GM18499 (cell line): ENCODE results near the gene KLK2.
"Not testable (repeated sequence)": the region's sequence is repeated elsewhere in the genome, so short reads cannot be mapped to it uniquely, and the experiment has no call there.

Experiments
- ATAC-seq: cut with Tn5 transposase; IDR thresholded peaks from one replicate; pipeline ENCODE4 v1.9.1; 2021; ENCODE audit warnings: moderate number of reproducible peaks; ENCODE audit not compliant: insufficient read depth, unreplicated experiment

Gene KLK2

GRCh38 chr19:50890422-50891252, 17.4 kb downstream of the KLK2 start:
- ATAC-seq, result no peak

GRCh38 chr19:50891253-50891625, 18.0 kb downstream of the KLK2 start:
- ATAC-seq, result no peak

GRCh38 chr19:50893047-50893736, 20.0 kb downstream of the KLK2 start:
- ATAC-seq, result no peak

- no peak for ATAC-seq
Observed at GRCh38 chr19:50894478-50895356, 21.5 kb downstream of the KLK2 start.

GRCh38 chr19:50896089-50896590, 22.9 kb downstream of the KLK2 start:
- not testable (repeated sequence) for ATAC-seq

- ATAC-seq, result peak; percentile 77
Observed at GRCh38 chr19:50896591-50897190, 23.5 kb downstream of the KLK2 start.

GRCh38 chr19:50897191-50897607, 24.0 kb downstream of the KLK2 start:
- ATAC-seq, result peak; percentile 6

GRCh38 chr19:50897612-50898011, 24.4 kb downstream of the KLK2 start:
- ATAC-seq, result no peak

GRCh38 chr19:50898018-50898417, 24.8 kb downstream of the KLK2 start:
- no peak for ATAC-seq

GRCh38 chr19:50899569-50899968, 26.3 kb downstream of the KLK2 start:
- no peak for ATAC-seq

GRCh38 chr19:50902640-50903039, 29.4 kb downstream of the KLK2 start:
- no peak for ATAC-seq

- ATAC-seq, result no peak
Observed at GRCh38 chr19:50906217-50906616, 33.0 kb downstream of the KLK2 start.

- ATAC-seq, result no peak
Observed at GRCh38 chr19:50908336-50908735, 35.1 kb downstream of the KLK2 start.

- ATAC-seq, result no peak
Observed at GRCh38 chr19:50909240-50910070, 36.2 kb downstream of the KLK2 start.

GRCh38 chr19:50910722-50911121, 37.5 kb downstream of the KLK2 start:
- ATAC-seq, result no peak

- ATAC-seq, result no peak
Observed at GRCh38 chr19:50911206-50912101, 38.2 kb downstream of the KLK2 start, which contains the start of gene KLK4. KLK4 (minus strand) TSS chr19:50911395; CDS start chr19:50910738, 657 bp downstream.

GRCh38 chr19:50912102-50912599, 38.9 kb downstream of the KLK2 start:
- no peak for ATAC-seq
